Stimulated activated effector memory CD8-positive, alpha-beta T cell treated with anti-CD3 and anti-CD28 coated beads, Interleukin-12 subunit alpha, Interleukin-12 subunit beta, amount 100 ng/mL, for 72 hours (primary cell): ENCODE measurements around the gene DMRTB1.
A peak's percentile ranks its signal among the peaks of the same experiment; 100 is the strongest.

ENCODE experiments used
- ATAC-seq: fragments of 150-1000 bp; cut with Tn5 transposase; 2 replicates; pipeline ENCODE4 v1.10.0; 2021
- DNase-seq, 2 donors: peaks; one replicate each; pipeline ENCODE4 v3.0.0; 2021 to 2022; ENCODE audit warnings: low spot score in 2 of 2
- H3K27ac Mint-ChIP-seq: one replicate; pipeline ENCODE4 v1.8.0; 2022; ENCODE audit warnings: mild to moderate bottlenecking, mixed read lengths
- H3K36me3 Mint-ChIP-seq: one replicate; pipeline ENCODE4 v1.8.0; 2022; ENCODE audit warnings: mild to moderate bottlenecking, mixed read lengths
- H3K4me1 Mint-ChIP-seq: one replicate; pipeline ENCODE4 v1.8.0; 2022; ENCODE audit warnings: mixed read lengths
- H3K4me3 Mint-ChIP-seq: one replicate; pipeline ENCODE4 v1.8.0; 2022; ENCODE audit warnings: mild to moderate bottlenecking, mixed read lengths
- H3K9me3 Mint-ChIP-seq: one replicate; pipeline ENCODE4 v1.8.0; 2022; ENCODE audit warnings: mixed read lengths

Gene DMRTB1

DNA sequence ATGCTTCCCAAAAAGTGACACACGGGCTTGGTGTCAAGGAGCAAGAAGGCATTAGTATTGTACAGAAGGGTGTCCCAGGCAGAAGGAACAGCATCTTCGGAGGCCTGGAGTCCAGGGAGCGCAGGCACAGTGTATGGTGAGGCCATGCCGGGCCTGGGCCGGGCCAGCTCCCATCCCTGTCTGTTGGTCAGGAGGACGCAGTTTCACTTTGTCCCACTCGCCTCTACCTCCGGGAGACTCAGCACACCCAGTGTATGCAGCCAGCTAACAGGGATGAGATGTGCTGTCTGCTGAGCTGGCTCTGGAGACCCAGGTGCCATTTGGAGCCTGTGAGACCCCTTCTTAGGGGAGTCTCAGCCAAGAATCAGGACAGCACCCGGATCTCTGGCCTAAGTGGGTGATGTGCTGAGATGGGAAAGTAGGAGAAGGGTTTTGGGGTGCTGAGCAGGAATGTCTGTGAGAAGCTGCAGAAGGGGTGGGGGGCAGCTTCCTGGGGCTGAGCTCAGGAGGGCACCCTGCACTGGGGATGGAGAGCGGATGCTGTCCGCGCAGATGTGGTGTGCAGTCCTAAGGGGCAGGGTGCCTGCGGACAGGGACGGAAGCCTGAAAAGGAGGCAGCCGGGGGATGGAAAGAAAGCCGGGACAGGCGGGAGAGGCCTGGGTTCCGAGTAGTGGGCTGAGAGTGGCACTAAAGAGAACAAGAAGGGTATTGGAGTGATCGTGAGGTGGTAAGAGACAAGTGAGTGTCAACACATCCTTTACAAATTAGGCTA lies 25.7 kb downstream of the DMRTB1 start:
- Mint-ChIP-seq H3K4me3 (no peak overlapping the region), H3K27ac (peak overlapping the region; percentile 22), H3K9me3 (no peaks in the 10 kb centered on the region), H3K4me1 (peaks cover 12% of the 10 kb centered on the region), H3K36me3 (no peaks in the 10 kb centered on the region)
- ATAC-seq (no peak), DNase-seq (no peak)

- DNase-seq (peak; percentile 64 to 88), ATAC-seq (peak; percentile 79)
- Mint-ChIP-seq H3K27ac (peak overlapping the region; percentile 22), H3K4me3 (no peak overlapping the region), H3K36me3 (no peaks in the 10 kb centered on the region), H3K9me3 (no peaks in the 10 kb centered on the region), H3K4me1 (peaks cover 12% of the 10 kb centered on the region)
Measured at GRCh38 chr1:53485478-53486394, 26.5 kb downstream of the DMRTB1 start.

GRCh38 chr1:53486395-53487026 lies 27.3 kb downstream of the DMRTB1 start:
- H3K4me1 Mint-ChIP-seq: peaks cover 12% of the 10 kb centered on the region
- no peak for DNase-seq
- H3K36me3 Mint-ChIP-seq: no peaks in the 10 kb centered on the region
- no peak for ATAC-seq
- H3K4me3 Mint-ChIP-seq: no peak overlapping the region
- no peaks in the 10 kb centered on the region for H3K9me3 Mint-ChIP-seq
- H3K27ac Mint-ChIP-seq: no peak overlapping the region

- H3K4me1 Mint-ChIP-seq: peaks cover 5% of the 10 kb centered on the region
- ATAC-seq (no peak), DNase-seq (no peak)
- H3K36me3 Mint-ChIP-seq: no peaks in the 10 kb centered on the region
- H3K4me3 Mint-ChIP-seq: no peak overlapping the region
- no peak overlapping the region for H3K27ac Mint-ChIP-seq
- no peaks in the 10 kb centered on the region for H3K9me3 Mint-ChIP-seq
Measured at GRCh38 chr1:53490351-53490750, 31.2 kb downstream of the DMRTB1 start.

GRCh38 chr1:53495633-53496345 lies 36.6 kb downstream of the DMRTB1 start:
- Mint-ChIP-seq H3K27ac (no peak overlapping the region), H3K36me3 (no peaks in the 10 kb centered on the region), H3K4me1 (peaks cover 11% of the 10 kb centered on the region), H3K4me3 (no peak overlapping the region), H3K9me3 (no peaks in the 10 kb centered on the region)
- DNase-seq: no peak
- ATAC-seq: peak; percentile 24

GRCh38 chr1:53498555-53499131 lies 39.4 kb downstream of the DMRTB1 start:
- Mint-ChIP-seq H3K4me1 (peaks cover 11% of the 10 kb centered on the region), H3K4me3 (no peak overlapping the region), H3K9me3 (no peaks in the 10 kb centered on the region), H3K27ac (no peak overlapping the region), H3K36me3 (no peaks in the 10 kb centered on the region)
- DNase-seq (no peak), ATAC-seq (peak; percentile 58)

DNA sequence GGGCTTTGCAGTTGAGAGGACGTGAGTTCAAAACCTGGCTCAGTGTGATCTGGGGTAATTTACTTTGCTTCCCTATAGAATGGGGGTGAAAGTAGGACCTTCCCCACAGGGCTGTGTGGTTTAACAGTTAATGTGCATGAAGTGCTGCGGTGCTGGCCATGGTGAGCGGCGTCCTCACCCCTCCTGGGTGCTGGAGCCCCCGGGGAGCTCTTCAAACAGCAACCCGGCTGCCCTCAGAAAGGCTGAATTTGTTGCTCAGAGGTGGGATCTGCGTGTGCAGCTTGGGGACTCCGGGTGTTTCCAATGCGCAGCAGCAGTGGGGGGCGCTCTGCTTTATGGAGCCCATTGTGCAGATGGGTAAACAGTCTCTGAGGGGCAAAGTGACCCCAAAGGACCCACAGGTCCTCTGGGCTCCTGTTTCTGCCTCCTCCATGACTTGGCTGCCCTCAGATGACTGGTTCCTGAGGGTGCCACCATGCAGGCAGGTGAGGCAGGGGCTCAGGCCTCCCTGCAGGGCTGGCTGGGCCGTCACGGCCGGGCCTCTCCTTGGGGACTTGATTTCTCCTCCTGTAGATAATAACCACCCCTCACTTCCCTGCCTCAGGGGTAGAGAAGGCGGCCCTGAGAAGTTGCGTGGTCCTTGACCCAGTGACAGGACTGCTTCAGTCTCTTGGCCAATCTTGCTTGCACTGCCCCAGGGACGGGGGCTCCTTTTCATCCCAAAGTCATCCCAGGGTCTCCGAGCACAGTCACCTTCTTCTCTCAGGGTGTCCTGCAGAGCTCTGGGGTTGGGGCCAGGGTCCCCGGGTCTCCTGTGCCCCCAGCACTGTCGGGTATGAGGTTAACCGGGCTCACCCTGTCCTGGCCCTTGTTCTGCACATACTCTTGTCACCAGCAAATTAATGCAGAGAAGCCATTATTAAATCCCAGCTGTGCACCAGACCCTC lies 40.3 kb downstream of the DMRTB1 start:
- Mint-ChIP-seq H3K9me3 (no peaks in the 10 kb centered on the region), H3K27ac (no peak overlapping the region), H3K4me1 (peaks cover 11% of the 10 kb centered on the region), H3K4me3 (no peak overlapping the region), H3K36me3 (no peaks in the 10 kb centered on the region)
- no peak for DNase-seq
- no peak for ATAC-seq

- Mint-ChIP-seq H3K4me3 (no peak overlapping the region), H3K27ac (no peak overlapping the region), H3K36me3 (no peaks in the 10 kb centered on the region), H3K9me3 (no peaks in the 10 kb centered on the region), H3K4me1 (peaks cover 11% of the 10 kb centered on the region)
- DNase-seq: no peak
- no peak for ATAC-seq
Measured at GRCh38 chr1:53500204-53501064, 41.2 kb downstream of the DMRTB1 start.

DNA sequence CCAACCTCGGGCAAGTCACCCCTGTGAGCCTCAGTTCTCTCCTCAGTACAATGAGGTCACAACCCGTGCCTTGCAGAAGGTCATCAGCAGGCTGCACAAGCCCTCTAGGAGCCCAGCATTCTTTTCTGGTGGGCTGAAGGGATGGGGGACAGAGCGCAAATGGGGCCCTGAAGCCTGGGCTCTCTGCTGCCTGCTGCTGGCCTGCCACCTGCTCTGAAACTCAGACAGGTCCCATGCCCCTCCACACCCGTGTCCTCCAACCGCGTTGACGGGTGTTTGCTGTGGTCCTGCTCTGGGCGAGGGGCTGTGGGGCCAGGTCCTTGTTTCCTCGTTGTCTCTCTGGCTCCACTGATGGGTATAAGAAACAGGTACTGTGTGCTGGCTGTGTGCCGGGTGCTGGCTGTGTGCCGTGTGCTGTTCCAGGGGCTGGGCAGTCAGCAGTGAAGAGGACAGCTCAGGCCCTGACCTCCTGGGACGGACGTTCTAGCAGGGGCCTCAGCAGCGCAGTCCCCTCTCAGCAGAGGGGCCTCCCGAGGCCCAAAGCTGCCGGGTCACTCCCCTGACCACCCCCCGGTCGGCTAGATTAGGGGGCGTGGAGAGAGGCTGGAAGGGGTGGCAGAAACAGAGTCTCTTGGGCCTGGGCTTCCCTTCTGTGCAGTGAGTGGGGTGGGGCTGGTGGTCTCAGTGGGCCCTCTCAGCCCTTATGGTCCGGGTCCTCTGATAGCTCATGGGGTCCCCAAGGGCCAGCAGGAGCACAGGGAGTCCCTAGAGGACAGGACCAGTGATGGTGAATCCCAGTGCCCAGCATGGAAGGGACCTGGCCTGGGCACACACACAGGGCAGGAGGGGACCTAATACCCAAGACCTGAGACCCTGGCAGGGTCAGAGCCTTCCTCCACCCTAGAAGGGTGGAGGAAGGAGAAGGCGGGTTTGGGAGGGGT lies 42.1 kb downstream of the DMRTB1 start:
- DNase-seq (no peak), ATAC-seq (no peak)
- Mint-ChIP-seq H3K27ac (no peak overlapping the region), H3K4me3 (no peak overlapping the region), H3K4me1 (peaks cover 11% of the 10 kb centered on the region), H3K9me3 (no peaks in the 10 kb centered on the region), H3K36me3 (no peaks in the 10 kb centered on the region)

GRCh38 chr1:53502641-53503432 lies 43.6 kb downstream of the DMRTB1 start:
- no peak for DNase-seq
- Mint-ChIP-seq H3K4me3 (no peak overlapping the region), H3K36me3 (no peaks in the 10 kb centered on the region), H3K4me1 (peaks cover 11% of the 10 kb centered on the region), H3K9me3 (no peaks in the 10 kb centered on the region), H3K27ac (no peak overlapping the region)
- ATAC-seq: no peak

GRCh38 chr1:53503433-53504217 lies 44.4 kb downstream of the DMRTB1 start:
- ATAC-seq (no peak), DNase-seq (no peak)
- H3K27ac Mint-ChIP-seq: no peak overlapping the region
- H3K9me3 Mint-ChIP-seq: no peaks in the 10 kb centered on the region
- H3K4me1 Mint-ChIP-seq: peaks cover 9% of the 10 kb centered on the region
- no peak overlapping the region for H3K4me3 Mint-ChIP-seq
- H3K36me3 Mint-ChIP-seq: no peaks in the 10 kb centered on the region
